Epithelial cell of proximal tubule (primary cell): ENCODE measurements around the gene ACP5. TPM values are rescaled to one million over a fixed set of nuclear protein-coding genes. Genes with fewer than 3 reads are reported as not detected.

Experiments
- DNase-seq: peaks from one replicate; pipeline ENCODE4 v3.0.0-alpha.2; 2011; ENCODE audit warnings: low read depth
- H3K4me3 ChIP-seq: 2 replicates; pipeline ENCODE4 v1.5.1; 2011; ENCODE audit warnings: low read depth, mild to moderate bottlenecking, low read length
- total RNA-seq: library from RNA; depleted of rRNA; stranded (reverse); fragments of >200 nt; gene quantifications from 2 replicates; pipeline ENCODE4 v1.2.3, GENCODE V29; 2015
- TF ChIP-seq, protein P1 (sequence below): conservative IDR thresholded peaks from 2 replicates; pipeline ENCODE4 v1.5.1; 2012; ENCODE audit warnings: low read depth, mild to moderate bottlenecking, low read length

Gene ACP5
- total RNA-seq, 1 donor from 2014 or later = 4.4 TPM

DNA sequence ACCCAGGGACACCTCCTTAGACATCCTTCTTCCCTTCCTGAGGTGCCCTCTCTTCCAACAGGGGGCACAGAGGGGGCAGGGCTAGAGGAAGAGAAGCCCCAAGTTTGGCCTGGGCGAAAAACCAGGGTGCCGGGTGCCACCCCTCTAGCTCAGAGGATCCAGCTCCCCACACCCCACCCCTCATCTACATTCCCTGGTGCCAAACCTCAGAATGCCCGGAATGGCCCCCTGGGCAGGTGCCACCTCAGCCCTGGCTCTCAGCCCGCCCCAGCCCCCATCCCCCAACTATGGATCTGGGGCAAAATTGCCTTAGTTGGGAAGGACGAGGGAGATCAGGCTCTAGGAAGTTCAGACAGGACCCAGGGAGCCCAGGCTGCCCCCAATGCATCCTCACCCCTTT lies 36.8 kb downstream of the ACP5 start:
- H3K4me3 ChIP-seq = no peak overlapping the region
- TF ChIP-seq, protein P1, sequence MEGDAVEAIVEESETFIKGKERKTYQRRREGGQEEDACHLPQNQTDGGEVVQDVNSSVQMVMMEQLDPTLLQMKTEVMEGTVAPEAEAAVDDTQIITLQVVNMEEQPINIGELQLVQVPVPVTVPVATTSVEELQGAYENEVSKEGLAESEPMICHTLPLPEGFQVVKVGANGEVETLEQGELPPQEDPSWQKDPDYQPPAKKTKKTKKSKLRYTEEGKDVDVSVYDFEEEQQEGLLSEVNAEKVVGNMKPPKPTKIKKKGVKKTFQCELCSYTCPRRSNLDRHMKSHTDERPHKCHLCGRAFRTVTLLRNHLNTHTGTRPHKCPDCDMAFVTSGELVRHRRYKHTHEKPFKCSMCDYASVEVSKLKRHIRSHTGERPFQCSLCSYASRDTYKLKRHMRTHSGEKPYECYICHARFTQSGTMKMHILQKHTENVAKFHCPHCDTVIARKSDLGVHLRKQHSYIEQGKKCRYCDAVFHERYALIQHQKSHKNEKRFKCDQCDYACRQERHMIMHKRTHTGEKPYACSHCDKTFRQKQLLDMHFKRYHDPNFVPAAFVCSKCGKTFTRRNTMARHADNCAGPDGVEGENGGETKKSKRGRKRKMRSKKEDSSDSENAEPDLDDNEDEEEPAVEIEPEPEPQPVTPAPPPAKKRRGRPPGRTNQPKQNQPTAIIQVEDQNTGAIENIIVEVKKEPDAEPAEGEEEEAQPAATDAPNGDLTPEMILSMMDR = no peak
- DNase-seq = no peak

DNA sequence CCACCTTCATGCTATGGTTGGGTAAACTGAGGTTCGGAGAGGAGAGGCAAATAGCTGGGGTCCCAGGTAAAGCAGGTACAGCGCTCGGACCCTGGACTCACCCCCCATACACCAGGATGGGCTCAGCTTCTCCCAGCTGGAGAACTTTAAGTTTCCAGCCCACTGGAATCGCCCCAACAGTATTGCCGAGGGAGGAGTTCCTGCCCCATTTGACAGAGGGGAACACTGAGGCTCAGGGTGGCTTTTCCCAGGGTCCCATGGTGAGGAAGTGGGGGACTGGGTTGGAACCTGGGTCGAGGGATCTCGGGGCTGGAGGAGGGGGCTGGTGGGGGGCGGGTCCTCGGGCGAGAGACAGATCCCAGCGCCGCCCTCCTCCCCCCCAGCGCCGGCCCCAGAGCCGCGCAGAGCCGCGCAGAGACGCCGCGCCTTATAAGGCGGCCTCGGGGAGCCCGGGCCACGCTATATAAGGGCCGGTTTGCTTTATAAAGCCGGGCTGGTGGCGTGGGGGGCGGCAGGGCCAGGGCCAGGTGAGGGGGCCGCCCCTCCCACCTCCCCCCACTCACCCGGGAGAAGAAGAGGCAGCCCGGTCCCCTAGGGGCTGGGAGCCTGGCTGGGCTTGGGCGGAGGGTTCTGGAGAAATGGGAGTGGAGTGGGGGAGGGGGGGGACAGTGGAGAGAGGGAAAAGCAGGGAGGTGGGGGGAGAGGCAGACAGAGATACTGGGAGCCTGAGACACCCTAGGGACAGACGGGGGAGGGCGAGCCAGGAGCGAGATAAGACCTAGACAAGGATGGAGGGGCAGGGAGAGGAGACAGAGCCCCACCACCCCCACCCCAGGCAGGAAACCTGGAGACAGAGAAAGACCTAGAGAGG lies 37.7 kb downstream of the ACP5 start:
- TF ChIP-seq, protein P1 = no peak
- no peak overlapping the region for H3K4me3 ChIP-seq
- DNase-seq = no peak

- DNase-seq = no peak
- no peak within 1 kb of the TSS for H3K4me3 ChIP-seq
- TF ChIP-seq, protein P1 = no peak
Observed at GRCh38 chr19:11538232-11539036, 39.0 kb downstream of the ACP5 start, which contains the start of gene CNN1. Gene CNN1 (plus strand): TSS chr19:11538851. CDS start chr19:11538928, 77 bp downstream.

- no peak for DNase-seq
- TF ChIP-seq, protein P1 = peak; percentile 86
Observed at GRCh38 chr19:11535792-11536595, 41.5 kb downstream of the ACP5 start.

DNA sequence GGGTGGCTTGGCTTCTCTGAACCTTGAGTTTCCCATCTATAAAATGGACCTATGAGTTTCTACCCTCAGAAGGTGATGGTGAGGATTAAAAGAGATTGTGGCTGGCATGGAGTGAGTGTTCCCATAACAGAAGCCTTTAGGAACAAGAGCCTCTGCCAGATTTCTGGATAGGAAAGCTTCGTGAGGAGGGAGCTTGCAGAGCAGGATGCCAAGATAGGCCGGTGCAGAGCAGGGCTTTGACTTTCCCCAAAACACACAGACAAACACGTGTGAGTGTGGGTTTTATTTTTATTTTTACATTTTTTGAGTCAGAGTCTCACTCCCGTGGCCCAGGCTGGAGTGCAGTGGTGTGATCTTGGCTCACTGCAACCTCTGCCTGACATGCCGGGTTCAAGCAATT lies 42.5 kb downstream of the ACP5 start:
- TF ChIP-seq, protein P1 = no peak
- DNase-seq = no peak

More at GRCh38 chr19:11535792-11536595, 41.5 kb downstream of the ACP5 start:
- peak overlapping the region; percentile 32 for H3K4me3 ChIP-seq

GRCh38 chr19:11534538-11534937 lies 42.9 kb downstream of the ACP5 start:
- TF ChIP-seq, protein P1 = no peak

More for the DNA sequence above, 42.5 kb downstream of the ACP5 start:
- no peak overlapping the region for H3K4me3 ChIP-seq

More at GRCh38 chr19:11534538-11534937, 42.9 kb downstream of the ACP5 start:
- H3K4me3 ChIP-seq = no peak overlapping the region
- no peak for DNase-seq
